NCI-H1694 (cell line): Measurements from ENCODE around the gene TNNI2.
"Not testable (repeated sequence)": the region's sequence is repeated elsewhere in the genome, so short reads cannot be mapped to it uniquely, and the experiment has no call there.

Experiments
- DNase-seq: peaks from one replicate; lab custom pipeline; 2025; lab: John Stamatoyannopoulos, UW

Gene TNNI2

GRCh38 chr11:1862588-1863351 lies 24.0 kb downstream of the TNNI2 start:
- no peak for DNase-seq

GRCh38 chr11:1863352-1864216 lies 24.8 kb downstream of the TNNI2 start:
- DNase-seq, result no peak

- no peak for DNase-seq
Measured at GRCh38 chr11:1864231-1864630, 25.4 kb downstream of the TNNI2 start.

- no peak for DNase-seq
Measured at GRCh38 chr11:1864831-1865665, 26.3 kb downstream of the TNNI2 start.

GRCh38 chr11:1866226-1866625 lies 27.4 kb downstream of the TNNI2 start:
- DNase-seq, result no peak

GRCh38 chr11:1866776-1867175 lies 28.0 kb downstream of the TNNI2 start:
- no peak for DNase-seq

- no peak for DNase-seq
Measured at GRCh38 chr11:1867381-1867780, 28.6 kb downstream of the TNNI2 start.

- DNase-seq, result no peak
Measured at GRCh38 chr11:1868056-1868635, 29.4 kb downstream of the TNNI2 start.

GRCh38 chr11:1868636-1869291 lies 30.0 kb downstream of the TNNI2 start:
- no peak for DNase-seq

GRCh38 chr11:1869427-1870325 lies 30.9 kb downstream of the TNNI2 start:
- DNase-seq, result no peak

GRCh38 chr11:1870326-1870696 lies 31.5 kb downstream of the TNNI2 start:
- DNase-seq, result no peak

GRCh38 chr11:1870721-1871466 lies 32.1 kb downstream of the TNNI2 start:
- DNase-seq, result no peak

- DNase-seq, result no peak
Measured at GRCh38 chr11:1871531-1871930, 32.8 kb downstream of the TNNI2 start.

GRCh38 chr11:1872267-1872985 lies 33.6 kb downstream of the TNNI2 start:
- DNase-seq, result no peak

GRCh38 chr11:1873048-1873812 lies 34.4 kb downstream of the TNNI2 start:
- DNase-seq, result no peak

- not testable (repeated sequence) for DNase-seq
Measured at GRCh38 chr11:1873813-1874150, 35.0 kb downstream of the TNNI2 start.

- not testable (repeated sequence) for DNase-seq
Measured at GRCh38 chr11:1874441-1875092, 35.8 kb downstream of the TNNI2 start.
